ENCODE data around the gene ISG20.

GRCh38 chr15:88702983-88703382 is 64.2 kb downstream of the ISG20 start:
- TF ChIP-seq, protein P1, sequence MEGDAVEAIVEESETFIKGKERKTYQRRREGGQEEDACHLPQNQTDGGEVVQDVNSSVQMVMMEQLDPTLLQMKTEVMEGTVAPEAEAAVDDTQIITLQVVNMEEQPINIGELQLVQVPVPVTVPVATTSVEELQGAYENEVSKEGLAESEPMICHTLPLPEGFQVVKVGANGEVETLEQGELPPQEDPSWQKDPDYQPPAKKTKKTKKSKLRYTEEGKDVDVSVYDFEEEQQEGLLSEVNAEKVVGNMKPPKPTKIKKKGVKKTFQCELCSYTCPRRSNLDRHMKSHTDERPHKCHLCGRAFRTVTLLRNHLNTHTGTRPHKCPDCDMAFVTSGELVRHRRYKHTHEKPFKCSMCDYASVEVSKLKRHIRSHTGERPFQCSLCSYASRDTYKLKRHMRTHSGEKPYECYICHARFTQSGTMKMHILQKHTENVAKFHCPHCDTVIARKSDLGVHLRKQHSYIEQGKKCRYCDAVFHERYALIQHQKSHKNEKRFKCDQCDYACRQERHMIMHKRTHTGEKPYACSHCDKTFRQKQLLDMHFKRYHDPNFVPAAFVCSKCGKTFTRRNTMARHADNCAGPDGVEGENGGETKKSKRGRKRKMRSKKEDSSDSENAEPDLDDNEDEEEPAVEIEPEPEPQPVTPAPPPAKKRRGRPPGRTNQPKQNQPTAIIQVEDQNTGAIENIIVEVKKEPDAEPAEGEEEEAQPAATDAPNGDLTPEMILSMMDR (IDR thresholded peaks at IDR 0.05): no peak
- TF ChIP-seq ZFX (IDR thresholded peaks at IDR 0.05; ENCODE audit: borderline replicate concordance): no peak

Measured in 22Rv1 (cell line).